Measurements from ENCODE around the gene SNX30. TPM values are rescaled to one million over a fixed set of nuclear protein-coding genes. Genes with fewer than 3 reads are reported as not detected.

The SNX30 gene
- total RNA-seq, 1 donor from 2014 or later = 21.1 TPM

Other genes with a start within 250 kb of the SNX30 start
- gene INIP, start 32.6 kb upstream of the SNX30 start, total RNA-seq = 20.4 TPM
- not detected for gene SLC46A2, start 140.1 kb downstream of the SNX30 start, total RNA-seq

All from temporal lobe (tissue), 1 donor.